AG09309 (cell line): ENCODE results near the gene FCF1.

Experiments
- DNase-seq: peaks from one replicate; pipeline ENCODE4 v3.0.0-alpha.2; 2010; ENCODE audit warnings: low read depth
- H3K4me3 ChIP-seq: 2 replicates; pipeline ENCODE4 v1.5.1; 2011; ENCODE audit warnings: mild to moderate bottlenecking, low read depth, low read length, moderate library complexity; ENCODE audit not compliant: control insufficient read depth
- CTCF ChIP-seq: IDR thresholded peaks from 2 replicates; pipeline ENCODE4 v1.5.1; 2011; ENCODE audit warnings: mild to moderate bottlenecking, low read depth, low read length, inconsistent platforms; ENCODE audit not compliant: insufficient read depth, control insufficient read depth; ENCODE audit errors: missing control alignments

The FCF1 gene

GRCh38 chr14:74733221-74733620 is 20.3 kb downstream of the FCF1 start:
- no peak overlapping the region for H3K4me3 ChIP-seq
- no peak for DNase-seq
- no peak for TF ChIP-seq CTCF

GRCh38 chr14:74735125-74735524 is 22.2 kb downstream of the FCF1 start:
- DNase-seq: no peak
- no peak for TF ChIP-seq CTCF
- H3K4me3 ChIP-seq: no peak overlapping the region

- DNase-seq: no peak
- TF ChIP-seq CTCF: no peak
- H3K4me3 ChIP-seq: no peak overlapping the region
These were observed 24.9 kb downstream of the FCF1 start for GRCh38 chr14:74737753-74738325.

- TF ChIP-seq CTCF: no peak
- no peak for DNase-seq
- H3K4me3 ChIP-seq: no peak overlapping the region
These were observed 26.5 kb downstream of the FCF1 start for GRCh38 chr14:74739293-74740030.

- no peak overlapping the region for H3K4me3 ChIP-seq
- DNase-seq: no peak
- TF ChIP-seq CTCF: no peak
These were observed 34.3 kb downstream of the FCF1 start for GRCh38 chr14:74747237-74747636.

GRCh38 chr14:74754157-74754556 is 41.2 kb downstream of the FCF1 start:
- no peak for TF ChIP-seq CTCF
- no peak for DNase-seq
- H3K4me3 ChIP-seq: no peak overlapping the region
